OCI-LY1 (cell line): ENCODE results near the gene VPS54.

ENCODE experiments used
- H2AFZ ChIP-seq: fragments of 200-600 bp; sonication (generic), shearing (Covaris generic); 2 replicates; pipeline ENCODE4 v1.6.0; 2014; ENCODE audit warnings: antibody characterized with exemption, mild to moderate bottlenecking, low read length
- H3F3A ChIP-seq: fragments of 200-600 bp; sonication (generic), shearing (Covaris generic); 2 replicates; pipeline ENCODE4 v1.6.0; 2014; ENCODE audit warnings: mild to moderate bottlenecking, antibody characterized with exemption, low read length, moderate library complexity; ENCODE audit not compliant: insufficient read depth
- H3K27ac ChIP-seq: fragments of 200-600 bp; sonication (generic); 2 replicates; pipeline ENCODE4 v1.5.1; 2014; ENCODE audit warnings: low read length, mixed run types, mild to moderate bottlenecking, low read depth; ENCODE audit not compliant: poor library complexity, severe bottlenecking
- H3K27me3 ChIP-seq: fragments of 200-600 bp; sonication (generic); 2 replicates; pipeline ENCODE4 v1.6.0; 2014; ENCODE audit warnings: antibody characterized with exemption, mild to moderate bottlenecking, low read length, moderate library complexity; ENCODE audit not compliant: insufficient read depth
- H3K36me3 ChIP-seq: fragments of 200-600 bp; sonication (generic); 2 replicates; pipeline ENCODE4 v1.6.1; 2014; ENCODE audit warnings: mild to moderate bottlenecking, antibody characterized with exemption, low read length, moderate library complexity, mixed read lengths; ENCODE audit not compliant: insufficient read depth
- H3K4me1 ChIP-seq: fragments of 200-600 bp; sonication (generic); 2 replicates; pipeline ENCODE4 v1.5.1; 2014; ENCODE audit warnings: mild to moderate bottlenecking, low read length, moderate library complexity; ENCODE audit not compliant: insufficient read depth, severe bottlenecking
- H3K4me2 ChIP-seq: fragments of 200-600 bp; sonication (generic), shearing (Covaris generic); 2 replicates; pipeline ENCODE4 v1.6.1; 2014; ENCODE audit warnings: low read length
- H3K4me3 ChIP-seq: fragments of 200-600 bp; sonication (generic); 2 replicates; pipeline ENCODE4 v1.5.1; 2014; ENCODE audit warnings: low read length, low read depth, mild to moderate bottlenecking, mixed read lengths; ENCODE audit not compliant: poor library complexity, severe bottlenecking
- H3K79me2 ChIP-seq: fragments of 200-600 bp; shearing (Covaris generic); 2 replicates; pipeline ENCODE4 v1.6.1; 2016; ENCODE audit warnings: mixed run types, low read length, mixed read lengths; ENCODE audit not compliant: insufficient read depth
- H3K9ac ChIP-seq: fragments of 200-600 bp; sonication (generic), shearing (Covaris generic); 2 replicates; pipeline ENCODE4 v1.6.1; 2014; ENCODE audit warnings: mild to moderate bottlenecking, low read length, mixed read lengths
- H3K9me2 ChIP-seq: fragments of 200-600 bp; sonication (generic), shearing (Covaris generic); 2 replicates; pipeline ENCODE4 v1.6.1; 2014; ENCODE audit warnings: low read depth, mild to moderate bottlenecking, low read length, mixed read lengths
- H3K9me3 ChIP-seq: fragments of 200-600 bp; shearing (Covaris generic); 2 replicates; pipeline ENCODE4 v1.6.1; 2014; ENCODE audit warnings: low read length, mixed read lengths
- H4K20me1 ChIP-seq: fragments of 200-600 bp; sonication (generic), shearing (Covaris generic); 2 replicates; pipeline ENCODE4 v1.6.0; 2016; ENCODE audit warnings: mild to moderate bottlenecking, low read length; ENCODE audit not compliant: insufficient read depth
- EZH2 ChIP-seq: fragments of 200-600 bp; sonication (generic), shearing (Covaris generic); IDR thresholded peaks from 2 replicates; pipeline ENCODE4 v1.8.0; 2017; ENCODE audit warnings: borderline replicate concordance, mixed run types, mild to moderate bottlenecking, antibody characterized with exemption, low read length, moderate library complexity, mixed read lengths
- TF ChIP-seq, protein P1 (sequence below): fragments of 200-600 bp; sonication (generic), shearing (Covaris generic); IDR thresholded peaks from 2 replicates; pipeline ENCODE4 v1.5.1; 2017; ENCODE audit warnings: mild to moderate bottlenecking, antibody characterized with exemption, low read length, moderate library complexity, mixed read lengths

VPS54 gene

DNA sequence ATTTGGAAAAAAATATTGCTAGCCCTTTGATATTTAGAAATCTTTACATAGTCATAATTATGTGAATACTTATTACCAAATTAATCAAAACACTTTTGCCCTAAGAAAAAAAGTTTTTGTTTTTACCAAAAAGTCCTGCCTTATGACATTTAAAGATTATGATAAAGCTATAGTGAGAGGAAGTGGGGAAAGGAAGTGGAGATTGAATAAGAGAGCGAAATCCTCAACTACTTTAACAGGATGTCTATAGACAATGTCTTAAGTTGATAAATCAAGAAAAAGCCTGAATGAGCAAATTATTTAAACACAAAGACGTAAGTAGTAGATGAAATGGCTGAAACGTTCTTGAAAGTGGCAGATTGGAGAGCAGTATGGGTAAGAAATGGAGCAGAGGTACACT is 20.9 kb upstream of the VPS54 start:
- TF ChIP-seq, protein P1, sequence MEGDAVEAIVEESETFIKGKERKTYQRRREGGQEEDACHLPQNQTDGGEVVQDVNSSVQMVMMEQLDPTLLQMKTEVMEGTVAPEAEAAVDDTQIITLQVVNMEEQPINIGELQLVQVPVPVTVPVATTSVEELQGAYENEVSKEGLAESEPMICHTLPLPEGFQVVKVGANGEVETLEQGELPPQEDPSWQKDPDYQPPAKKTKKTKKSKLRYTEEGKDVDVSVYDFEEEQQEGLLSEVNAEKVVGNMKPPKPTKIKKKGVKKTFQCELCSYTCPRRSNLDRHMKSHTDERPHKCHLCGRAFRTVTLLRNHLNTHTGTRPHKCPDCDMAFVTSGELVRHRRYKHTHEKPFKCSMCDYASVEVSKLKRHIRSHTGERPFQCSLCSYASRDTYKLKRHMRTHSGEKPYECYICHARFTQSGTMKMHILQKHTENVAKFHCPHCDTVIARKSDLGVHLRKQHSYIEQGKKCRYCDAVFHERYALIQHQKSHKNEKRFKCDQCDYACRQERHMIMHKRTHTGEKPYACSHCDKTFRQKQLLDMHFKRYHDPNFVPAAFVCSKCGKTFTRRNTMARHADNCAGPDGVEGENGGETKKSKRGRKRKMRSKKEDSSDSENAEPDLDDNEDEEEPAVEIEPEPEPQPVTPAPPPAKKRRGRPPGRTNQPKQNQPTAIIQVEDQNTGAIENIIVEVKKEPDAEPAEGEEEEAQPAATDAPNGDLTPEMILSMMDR: no peak
- no peak for TF ChIP-seq EZH2

DNA sequence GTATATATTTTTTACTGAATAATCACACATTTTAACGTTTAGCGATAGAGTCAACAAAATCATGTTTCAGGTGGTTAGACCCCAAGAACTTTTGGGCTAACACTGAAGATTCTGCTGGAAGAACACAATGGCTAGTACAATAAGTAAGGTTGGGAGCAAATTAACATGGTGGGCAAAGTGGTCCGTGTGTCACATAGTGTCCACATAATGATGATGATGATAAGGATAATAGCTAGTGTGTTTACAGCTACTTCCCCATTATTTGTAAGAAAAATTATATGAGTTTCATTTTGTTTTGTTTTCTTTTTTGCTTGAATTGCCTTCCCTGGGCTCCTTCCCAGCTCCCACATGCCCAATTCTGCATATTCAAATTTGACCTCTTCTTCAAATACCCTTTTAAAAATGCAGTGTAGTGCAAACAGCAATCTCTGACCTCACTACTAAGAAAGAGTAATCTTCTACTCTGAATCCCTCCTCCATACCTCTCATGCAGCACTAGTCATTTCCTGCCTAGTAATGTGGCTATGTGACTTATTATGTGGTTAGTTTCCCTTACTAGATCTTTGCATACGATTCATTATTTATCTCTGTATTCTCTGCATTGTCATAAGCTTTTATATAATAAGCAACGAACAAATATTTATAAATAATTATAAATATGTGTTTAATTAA is 16.9 kb upstream of the VPS54 start:
- Histone ChIP-seq H3K4me2 (0 out of 2 replicates have a peak overlapping the region, but pooled peaks have one; percentile 4), H2AFZ (no peak overlapping the region), H3K4me3 (no peak overlapping the region)

More for the DNA sequence above, 20.9 kb upstream of the VPS54 start:
- Histone ChIP-seq H3K9me3 (no peaks in the 10 kb centered on the region), H2AFZ (no peak overlapping the region), H3K79me2 (no peaks in the 10 kb centered on the region), H3K27ac (no peak overlapping the region), H4K20me1 (no peaks in the 10 kb centered on the region), H3K36me3 (no peaks in the 10 kb centered on the region), H3K9ac (no peak overlapping the region), H3F3A (no peaks in the 10 kb centered on the region; the same call in 1 of the 2 replicates), H3K4me2 (no peak overlapping the region), H3K4me1 (peaks cover 36% of the 10 kb centered on the region), H3K4me3 (no peak overlapping the region), H3K9me2 (no peaks in the 10 kb centered on the region), H3K27me3 (no peaks in the 10 kb centered on the region)

DNA sequence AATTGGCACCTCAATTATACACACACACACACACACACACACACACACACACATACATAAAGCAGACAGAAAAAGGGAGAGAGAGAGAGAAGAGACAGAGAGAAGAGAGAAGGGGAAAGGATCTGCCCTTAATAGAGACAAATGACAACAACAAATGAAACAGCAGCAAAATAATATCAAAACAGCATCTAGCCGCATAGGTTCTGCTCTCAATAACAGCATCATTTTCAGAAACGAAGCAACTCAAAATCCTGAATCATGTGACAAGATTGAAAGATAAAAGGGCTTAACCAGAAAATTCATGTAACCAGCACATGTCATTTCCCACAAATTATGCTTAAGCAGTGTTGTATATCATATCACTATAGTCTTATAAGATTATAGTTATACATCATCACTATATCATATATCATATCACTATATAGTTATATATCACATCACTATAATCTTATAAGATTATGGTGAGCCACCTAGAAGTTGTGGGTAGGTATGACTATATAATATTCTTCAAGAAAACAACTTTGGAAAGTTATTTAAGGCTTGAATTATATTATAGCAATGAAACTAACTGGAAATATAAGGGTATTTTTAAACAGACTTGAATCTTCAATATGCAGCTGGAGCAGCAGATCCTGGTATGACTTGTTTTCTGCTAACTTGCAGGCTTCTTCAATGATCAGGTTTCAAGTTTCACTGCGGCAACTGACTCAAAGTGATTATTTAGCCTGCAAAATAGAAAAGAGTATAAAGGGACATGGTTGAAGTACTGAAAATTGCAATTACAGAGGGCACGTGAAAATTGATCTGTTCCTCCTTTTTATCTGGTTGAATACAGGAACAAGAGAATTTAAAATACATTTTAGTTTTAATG is 16.1 kb upstream of the VPS54 start:
- Histone ChIP-seq H3F3A (no peaks in the 10 kb centered on the region; the same call in 1 of the 2 replicates), H3K4me1 (peaks cover 13% of the 10 kb centered on the region), H4K20me1 (no peaks in the 10 kb centered on the region), H3K9me2 (no peaks in the 10 kb centered on the region), H3K4me2 (no peak overlapping the region), H3K9ac (no peak overlapping the region), H3K27ac (no peak overlapping the region), H3K79me2 (no peaks in the 10 kb centered on the region), H3K36me3 (no peaks in the 10 kb centered on the region), H3K27me3 (no peaks in the 10 kb centered on the region), H3K4me3 (no peak overlapping the region), H3K9me3 (peaks cover 9% of the 10 kb centered on the region; the same call in 1 of the 2 replicates), H2AFZ (no peak overlapping the region)
- TF ChIP-seq EZH2: no peak
- TF ChIP-seq, protein P1: no peak

More for the DNA sequence above, 16.9 kb upstream of the VPS54 start:
- no peaks in the 10 kb centered on the region for H3K36me3 ChIP-seq
- no peaks in the 10 kb centered on the region for H4K20me1 ChIP-seq
- peaks cover 9% of the 10 kb centered on the region; the same call in 1 of the 2 replicates for H3K9me3 ChIP-seq
- no peak for TF ChIP-seq EZH2
- TF ChIP-seq, protein P1: no peak
- H3K79me2 ChIP-seq: no peaks in the 10 kb centered on the region
- no peak overlapping the region for H3K9ac ChIP-seq
- peaks cover 17% of the 10 kb centered on the region for H3K4me1 ChIP-seq
- no peaks in the 10 kb centered on the region for H3K9me2 ChIP-seq
- no peaks in the 10 kb centered on the region; the same call in 1 of the 2 replicates for H3F3A ChIP-seq
- no peak overlapping the region for H3K27ac ChIP-seq
- no peaks in the 10 kb centered on the region for H3K27me3 ChIP-seq
